Ramos (cell line): ENCODE data around the gene DBH.

Experiments
- in situ Hi-C: fragments of 300-500 bp; cut with MboI; formaldehyde crosslinking; loops from one replicate; pipeline ENCODE4 v1.14.3; 2022; ENCODE audit warnings: low sequenced_read_pairs; ENCODE audit not compliant: unreplicated experiment

Gene DBH

DNA sequence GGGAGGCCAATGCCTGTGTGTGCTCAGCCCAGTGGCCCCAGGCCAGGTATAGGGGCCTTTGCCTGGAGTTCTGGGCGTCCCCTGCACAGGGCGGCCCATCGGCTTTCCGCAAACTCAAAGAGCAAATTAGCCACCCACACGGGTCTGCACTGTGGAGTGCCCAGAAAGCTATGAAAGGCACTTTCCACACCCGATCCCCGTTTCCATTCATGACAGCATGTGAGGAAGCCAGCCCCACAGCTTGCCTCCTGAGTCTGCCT is 5.2 kb downstream of the DBH start:
- in situ Hi-C loops = no loop called here

DNA sequence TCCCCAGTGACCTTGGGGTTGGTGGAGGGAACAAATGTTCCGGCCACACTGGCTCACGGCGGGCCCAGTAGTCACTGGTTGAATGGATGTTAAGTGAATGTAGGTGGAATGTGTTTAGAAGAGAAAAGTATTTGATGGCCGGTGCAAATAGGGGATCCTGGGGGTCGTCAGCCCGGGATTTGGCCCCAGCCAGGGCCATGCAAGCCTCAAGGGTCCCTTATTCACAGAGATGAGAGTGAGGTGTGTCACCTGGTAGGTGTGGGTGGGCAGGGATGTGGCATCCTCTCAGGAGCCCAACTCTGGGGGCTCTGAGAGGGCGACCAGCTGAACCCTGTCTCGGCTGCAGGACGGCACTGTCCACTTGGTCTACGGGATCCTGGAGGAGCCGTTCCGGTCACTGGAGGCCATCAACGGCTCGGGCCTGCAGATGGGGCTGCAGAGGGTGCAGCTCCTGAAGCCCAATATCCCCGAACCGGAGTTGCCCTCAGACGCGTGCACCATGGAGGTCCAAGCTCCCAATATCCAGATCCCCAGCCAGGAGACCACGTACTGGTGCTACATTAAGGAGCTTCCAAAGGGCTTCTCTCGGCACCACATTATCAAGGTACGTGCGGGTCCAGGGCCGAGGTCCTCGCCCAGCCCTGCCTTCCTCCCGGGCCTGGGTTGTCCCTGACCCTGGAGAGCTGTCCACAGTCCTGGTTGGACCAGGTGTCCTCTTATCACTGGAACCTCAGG is 5.9 kb downstream of the DBH start:
- in situ Hi-C loops = no loop called here

DNA sequence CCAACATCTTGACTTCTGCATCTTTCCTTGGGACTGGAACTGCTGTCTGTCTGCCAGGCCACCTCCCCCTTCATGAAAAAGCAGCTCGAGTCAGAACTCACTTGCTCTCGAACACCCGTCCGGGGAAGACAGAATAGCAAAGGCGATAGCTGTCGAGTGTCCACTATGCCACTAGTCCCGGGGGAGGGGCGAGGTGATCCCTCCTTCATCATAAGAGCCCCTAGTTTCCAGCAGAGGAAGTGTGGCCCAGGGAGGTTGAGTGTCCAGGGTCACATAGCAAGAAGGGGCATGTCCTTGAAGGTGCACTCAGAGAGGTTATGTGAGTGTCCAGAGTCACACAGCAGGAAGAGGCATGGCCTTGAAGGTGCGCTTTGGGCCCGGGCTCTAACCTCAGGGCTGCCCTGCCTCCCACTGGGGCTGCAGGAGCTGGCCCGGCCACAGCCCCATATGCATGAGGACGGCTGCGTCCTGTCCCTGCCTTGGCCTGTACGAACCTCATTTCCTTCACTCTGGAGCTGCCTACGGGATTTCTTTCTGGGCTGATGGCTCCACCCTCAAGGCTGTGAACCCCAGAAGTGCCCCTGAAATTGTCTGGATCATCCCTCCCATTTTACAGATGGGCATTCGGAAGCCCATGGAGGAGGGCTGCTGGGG is 6.7 kb downstream of the DBH start:
- in situ Hi-C loops = no loop called here

DNA sequence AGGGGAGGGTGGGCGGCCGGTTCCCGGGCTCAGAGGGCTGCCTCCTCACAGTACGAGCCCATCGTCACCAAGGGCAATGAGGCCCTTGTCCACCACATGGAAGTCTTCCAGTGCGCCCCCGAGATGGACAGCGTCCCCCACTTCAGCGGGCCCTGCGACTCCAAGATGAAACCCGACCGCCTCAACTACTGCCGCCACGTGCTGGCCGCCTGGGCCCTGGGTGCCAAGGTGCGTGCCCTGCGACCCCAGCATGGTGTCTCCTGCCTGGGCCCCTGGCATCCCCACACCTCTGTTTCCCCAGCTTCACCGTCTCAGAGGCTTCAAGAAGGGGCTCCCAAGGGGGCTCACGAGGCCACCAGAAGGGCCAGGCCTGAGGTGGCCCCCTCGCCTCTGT is 7.2 kb downstream of the DBH start:
- in situ Hi-C loops = no loop called here

DNA sequence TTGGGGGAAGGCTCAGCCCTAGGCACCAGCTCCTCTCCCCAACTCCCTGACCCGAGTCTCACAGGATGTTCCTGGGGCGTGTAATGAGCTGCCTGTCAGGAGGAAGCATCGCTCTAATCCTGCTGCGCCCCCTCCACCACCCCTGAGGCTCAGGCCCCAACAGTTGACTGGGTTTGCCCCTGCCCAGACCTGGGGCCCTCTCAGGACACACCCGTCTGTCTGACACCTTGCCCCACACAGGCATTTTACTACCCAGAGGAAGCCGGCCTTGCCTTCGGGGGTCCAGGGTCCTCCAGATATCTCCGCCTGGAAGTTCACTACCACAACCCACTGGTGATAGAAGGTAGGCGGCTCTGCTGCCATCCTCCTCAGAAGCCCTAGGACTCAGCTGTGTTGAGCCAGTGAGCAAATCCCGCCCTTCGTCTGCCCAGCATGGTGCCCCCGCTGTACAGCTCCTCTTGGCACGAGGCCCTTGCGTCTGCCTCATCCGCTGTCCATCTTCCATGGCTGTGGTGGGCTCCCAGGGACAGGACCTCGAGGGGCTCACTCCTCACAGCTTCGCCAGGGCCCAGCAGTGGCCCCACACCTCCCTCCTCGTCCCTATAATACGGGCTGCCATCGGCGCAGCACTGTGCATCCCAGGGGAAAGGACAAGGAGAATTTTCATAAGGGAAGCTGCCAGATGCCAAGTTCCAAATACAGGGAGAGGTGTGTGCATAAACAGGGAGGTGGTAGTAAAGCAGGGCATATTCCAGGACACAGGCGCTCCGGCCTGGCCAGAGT is 8.0 kb downstream of the DBH start:
- in situ Hi-C loops = no loop called here

DNA sequence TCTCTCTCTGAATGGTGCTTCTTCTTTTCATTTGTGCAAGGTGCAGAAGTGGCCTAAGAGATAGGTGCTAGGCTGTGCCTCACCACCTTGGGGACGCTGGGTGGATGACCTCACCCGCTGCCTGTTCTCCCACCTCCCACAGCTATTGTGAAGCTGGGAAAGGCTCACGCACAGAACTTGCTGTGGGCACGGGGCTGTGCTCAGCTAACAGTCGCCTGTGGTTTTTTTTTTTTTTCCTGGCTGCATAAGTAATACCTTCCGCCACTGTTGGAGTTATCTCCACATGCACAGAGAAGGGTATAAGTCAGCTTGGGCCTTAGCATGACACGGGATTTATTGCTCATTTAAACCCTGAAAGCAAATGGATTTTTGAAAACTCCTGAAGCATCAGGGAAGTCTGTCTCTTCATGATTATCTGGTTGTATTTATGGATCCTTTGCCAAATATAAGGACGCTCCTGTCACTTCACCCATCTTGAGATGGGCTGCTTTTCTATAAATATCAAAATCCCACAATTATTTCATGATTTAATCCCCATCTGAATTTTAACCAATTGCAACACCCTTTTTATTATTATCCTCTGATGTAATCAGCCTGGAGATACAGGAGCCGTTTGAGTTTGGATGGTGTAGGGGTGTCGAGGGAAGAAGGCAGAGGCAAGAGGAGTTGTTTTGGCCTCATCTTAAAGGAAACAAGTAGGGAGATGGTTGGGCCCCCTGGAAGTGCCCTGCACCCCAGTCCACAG is 9.0 kb downstream of the DBH start:
- in situ Hi-C loops = no loop called here

DNA sequence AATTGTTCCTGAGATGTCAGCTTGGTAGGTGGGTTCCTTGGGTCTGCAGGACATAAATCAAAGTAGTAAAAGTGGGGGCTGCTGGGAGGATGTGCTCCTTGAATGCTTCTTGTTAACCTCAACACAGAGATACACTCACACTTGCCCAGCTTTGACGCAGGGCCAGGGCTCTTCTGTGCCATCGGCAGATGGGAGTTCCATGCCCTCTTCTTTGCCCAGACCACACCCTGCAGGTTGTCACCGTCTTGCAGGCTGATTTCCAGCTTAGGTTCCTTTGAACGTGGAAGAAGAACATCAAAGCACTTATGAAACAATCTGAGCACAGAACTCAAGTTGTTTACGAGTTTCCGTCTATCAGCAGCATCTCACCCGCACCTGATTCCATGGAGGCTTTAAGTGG is 11.0 kb downstream of the DBH start:
- in situ Hi-C loops = no loop called here

DNA sequence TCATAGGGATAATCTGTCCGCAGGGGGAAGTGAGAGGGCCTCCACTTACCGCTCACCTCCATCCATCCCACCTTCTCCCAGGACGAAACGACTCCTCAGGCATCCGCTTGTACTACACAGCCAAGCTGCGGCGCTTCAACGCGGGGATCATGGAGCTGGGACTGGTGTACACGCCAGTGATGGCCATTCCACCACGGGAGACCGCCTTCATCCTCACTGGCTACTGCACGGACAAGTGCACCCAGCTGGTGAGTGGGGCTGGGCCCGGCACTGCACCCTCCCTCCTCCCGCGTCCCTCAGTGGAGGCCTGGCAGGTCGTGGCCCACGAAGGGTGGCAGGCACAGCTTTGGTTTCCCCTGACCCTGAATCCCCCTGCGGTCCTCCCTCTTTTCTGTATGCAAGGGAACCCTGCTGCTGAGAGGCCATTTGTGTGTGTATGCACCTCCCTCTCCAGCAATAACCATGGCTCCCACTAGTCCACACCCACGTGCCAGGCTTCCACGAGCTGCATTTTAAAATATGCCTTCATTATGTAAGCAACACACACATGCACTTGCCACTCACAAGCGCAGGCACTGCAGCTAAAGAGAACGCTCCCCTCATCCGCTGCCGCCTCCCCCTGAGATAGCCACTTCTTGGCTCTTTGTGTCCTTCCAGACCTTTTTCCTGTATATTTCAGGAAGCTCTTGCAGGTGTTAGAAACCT is 11.8 kb downstream of the DBH start:
- in situ Hi-C loops = no loop called here

DNA sequence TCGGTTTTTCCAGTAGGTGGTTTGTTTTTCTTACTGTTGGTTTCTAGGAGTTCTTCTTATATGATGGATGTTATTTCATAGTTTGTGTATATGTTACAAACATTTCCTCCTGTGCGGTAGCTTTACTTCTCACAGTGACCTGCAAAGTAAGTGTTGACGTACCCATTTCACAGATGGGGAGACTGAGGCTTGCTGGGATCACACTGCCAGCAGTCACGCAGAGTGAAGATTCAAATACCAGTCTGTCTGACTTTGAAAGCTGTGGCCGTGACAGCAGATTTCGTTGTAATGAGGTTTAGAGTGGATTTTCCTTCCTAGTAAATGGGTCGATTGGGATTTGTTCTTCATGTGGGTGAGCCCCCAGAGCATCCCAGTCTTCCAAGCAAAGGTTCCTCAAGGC is 13.0 kb downstream of the DBH start:
- in situ Hi-C loops = no loop called here

DNA sequence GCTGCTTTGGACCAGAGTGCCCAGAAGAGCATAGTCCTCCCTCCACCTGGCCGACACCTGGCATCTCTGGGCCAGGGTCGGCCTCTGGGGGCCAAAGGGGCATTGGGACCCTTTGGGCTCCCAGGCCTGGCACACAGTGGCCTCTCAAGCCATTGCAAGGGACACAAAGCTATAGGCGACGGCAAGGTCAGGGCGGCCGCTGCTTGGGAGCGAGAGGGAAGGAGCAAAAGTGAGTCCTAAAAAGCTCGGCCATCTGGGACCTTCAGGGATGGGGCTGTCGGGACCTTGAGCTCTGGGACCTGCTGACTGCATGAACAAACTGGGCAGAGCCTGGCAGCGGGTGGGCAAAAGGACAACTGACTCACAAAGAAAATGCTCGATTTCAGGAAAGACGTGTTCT is 13.9 kb downstream of the DBH start:
- in situ Hi-C loops = no loop called here

DNA sequence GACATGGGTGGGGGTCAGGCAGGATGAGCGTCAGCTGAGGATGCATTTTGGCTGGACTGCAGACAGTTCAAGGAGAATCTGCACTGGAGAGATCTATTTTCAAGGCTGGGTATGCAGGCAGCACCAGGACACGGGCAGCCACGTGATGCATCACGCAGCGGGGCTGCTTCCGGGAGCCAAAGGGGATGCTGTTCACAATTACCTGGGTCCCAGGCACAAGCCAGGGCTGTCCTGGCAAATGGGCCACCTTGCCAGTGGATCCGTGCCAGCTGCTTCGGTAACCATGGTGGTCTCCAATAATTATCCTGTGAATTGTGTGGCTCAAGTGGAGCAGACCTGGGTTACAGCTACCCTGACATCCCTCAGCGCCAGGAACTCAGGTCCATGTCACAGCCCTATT is 17.5 kb downstream of the DBH start:
- in situ Hi-C loops = no loop called here

DNA sequence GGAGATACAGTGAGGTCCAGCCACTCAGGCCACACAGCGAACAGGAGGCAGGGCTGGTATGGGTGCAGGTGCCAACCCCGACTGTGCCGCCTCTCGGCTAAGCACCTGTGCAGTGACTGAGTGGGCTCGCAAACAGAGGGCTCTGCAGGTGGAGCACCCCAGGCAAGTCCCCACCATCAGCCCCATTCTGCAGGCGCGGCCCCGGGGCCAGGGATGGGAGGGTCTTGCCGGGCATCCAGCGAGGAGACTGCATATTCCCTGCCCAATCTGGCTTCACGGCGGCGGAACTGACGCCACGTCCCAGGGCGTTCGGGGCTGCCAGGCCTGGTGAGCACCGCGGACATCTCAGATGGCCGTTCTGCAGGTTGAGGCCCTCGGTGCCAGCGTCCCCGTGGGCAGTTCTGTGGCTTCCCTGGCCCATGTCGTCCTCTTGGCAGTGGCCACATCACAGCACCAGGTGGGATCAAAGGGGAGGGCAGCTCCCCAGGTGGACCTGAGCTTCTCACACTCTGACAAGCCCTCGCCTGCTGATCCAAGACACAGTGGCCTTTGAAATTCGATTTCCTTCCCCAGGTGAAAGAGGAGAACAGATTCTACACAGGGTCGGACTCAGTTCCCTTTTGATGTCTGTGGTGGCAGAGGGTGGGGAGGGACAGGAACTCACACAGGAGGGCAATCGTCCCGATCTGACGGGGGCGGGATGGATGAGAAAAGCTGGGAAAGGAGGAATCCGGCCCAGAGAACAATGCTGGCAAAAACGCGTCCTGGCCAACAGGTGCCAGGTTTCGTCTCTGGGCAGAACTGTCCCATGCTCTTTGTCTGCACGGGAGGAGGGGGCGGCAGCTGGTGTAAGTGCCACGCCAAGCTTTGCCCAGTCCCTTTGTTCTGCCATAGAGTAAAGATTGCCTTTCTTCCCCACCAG is 18.8 kb downstream of the DBH start:
- in situ Hi-C loops = no loop called here

DNA sequence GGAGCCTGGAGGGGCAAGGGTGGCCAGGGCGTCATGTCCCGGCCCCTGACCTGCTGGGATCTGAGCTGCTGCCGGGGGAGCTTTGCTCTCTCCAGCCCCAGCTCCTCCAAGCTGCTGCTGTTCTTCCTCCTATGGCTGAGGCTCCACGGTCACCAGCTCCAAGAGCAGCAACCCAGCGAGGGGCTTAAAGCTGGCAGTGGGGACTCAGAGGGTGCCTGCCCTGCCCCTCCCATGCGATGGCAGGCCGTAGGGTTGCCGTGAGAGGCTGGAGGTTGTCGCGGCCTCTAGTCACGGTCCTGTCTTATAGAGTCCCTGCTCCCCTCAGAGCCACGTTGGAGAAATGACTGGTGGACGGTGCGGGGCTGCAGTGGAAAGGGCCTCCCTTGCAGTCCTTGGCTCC is 19.5 kb downstream of the DBH start:
- in situ Hi-C loops = no loop called here

DNA sequence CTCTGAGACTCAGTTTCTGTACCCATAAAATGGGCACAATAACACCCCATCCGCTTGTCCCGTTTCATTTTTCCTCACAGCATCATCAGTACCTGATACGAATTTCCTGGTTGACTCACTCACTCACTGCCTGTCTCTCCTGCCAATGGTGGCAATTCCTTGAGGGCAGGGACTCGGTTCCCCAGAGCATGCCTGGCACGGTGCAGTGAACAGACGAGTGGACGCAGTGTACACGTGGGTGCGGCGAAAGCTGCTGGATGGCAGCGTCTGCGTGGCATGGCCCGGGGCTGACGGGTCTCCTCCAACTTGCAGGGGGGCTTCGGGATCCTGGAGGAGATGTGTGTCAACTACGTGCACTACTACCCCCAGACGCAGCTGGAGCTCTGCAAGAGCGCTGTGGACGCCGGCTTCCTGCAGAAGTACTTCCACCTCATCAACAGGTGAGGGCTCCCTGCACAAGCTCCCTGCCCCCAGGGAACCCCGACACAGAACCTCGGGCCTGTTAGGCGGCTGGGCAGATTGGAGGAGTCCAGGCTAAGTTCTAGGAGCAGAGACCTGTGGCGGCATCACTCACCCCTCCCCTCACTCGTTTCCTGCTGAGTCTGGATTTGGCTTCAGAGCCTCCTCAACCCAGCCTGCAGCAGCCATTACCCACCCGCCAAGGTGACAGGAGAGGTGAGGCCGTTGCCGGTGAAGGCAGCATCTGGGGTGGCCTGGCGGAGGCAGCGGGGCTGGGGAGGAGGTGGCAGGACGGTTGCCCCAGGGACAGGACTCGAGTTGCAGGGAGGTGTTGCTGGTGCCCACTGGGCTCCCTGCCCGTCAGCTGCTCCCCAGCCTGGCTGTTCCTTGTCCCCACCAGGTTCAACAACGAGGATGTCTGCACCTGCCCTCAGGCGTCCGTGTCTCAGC is 20.3 kb downstream of the DBH start:
- in situ Hi-C loops = no loop called here

DNA sequence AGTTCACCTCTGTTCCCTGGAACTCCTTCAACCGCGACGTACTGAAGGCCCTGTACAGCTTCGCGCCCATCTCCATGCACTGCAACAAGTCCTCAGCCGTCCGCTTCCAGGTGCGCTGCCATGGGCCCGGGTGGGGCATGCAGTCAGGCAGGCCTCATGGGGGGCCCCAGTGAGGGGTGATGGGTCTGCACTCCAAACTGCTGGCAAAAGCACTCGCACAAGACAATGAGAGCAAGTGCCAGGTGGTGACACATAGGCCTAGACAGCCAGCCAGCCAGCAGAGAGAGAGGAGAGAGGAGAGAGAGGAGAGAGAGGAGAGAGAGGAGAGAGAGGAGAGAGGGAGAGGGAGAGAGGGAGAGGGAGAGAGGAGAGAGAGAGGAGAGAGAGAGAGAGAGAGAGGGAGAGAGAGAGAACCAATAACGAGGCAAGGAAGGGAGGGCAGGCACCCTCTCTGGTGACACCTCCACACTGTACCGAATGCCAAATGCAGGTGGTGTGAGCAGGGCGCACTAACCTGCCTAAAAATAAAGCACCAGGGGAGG is 21.0 kb downstream of the DBH start:
- in situ Hi-C loops = no loop called here

DNA sequence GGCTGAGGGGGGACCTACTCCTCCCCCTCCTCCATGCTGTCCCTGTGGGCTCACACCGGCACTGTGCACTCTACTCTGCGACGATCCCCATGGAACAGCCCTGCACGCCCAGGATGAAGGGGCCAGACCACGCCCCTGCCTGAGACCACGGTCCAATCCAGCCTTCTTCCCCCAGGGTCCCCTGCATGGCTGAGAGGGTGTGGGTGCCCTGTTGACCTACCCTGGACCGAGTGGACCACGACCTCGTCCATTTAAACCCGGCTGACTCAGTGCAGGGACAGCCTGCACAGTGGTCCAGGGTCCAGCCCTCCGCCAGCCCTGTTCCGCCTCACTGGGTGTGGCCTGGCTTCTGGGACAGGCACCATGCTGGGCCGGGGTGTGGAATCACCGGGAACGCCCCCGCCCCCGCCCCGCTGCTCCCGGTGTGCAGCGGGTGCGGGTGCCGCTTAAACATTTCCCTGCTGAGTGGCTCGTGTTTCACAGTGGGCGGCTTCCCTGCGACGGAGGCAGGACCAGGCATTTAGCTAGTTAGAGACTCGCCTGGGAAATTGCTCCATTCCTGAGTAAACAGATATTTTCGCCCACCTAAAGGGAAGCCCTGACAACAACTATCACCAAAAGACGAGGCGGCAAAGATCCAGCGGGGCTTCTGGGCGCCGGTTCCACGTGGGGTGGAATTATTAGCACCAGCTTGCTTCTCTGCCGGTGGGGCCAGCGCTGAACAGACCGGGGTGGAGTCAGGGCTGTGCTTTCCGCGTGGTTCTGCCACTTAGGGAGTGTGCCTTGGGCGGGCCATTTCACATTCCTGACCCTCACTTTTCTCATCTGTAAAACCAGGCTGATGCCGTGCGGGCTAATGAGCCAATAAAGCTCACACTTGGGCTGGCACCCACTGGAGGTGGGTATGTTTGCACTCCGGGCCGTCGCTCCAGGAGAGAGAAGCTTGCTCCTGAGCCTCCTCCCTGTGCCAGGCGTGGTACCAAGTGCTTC is 22.6 kb downstream of the DBH start:
- in situ Hi-C loops = no loop called here

DNA sequence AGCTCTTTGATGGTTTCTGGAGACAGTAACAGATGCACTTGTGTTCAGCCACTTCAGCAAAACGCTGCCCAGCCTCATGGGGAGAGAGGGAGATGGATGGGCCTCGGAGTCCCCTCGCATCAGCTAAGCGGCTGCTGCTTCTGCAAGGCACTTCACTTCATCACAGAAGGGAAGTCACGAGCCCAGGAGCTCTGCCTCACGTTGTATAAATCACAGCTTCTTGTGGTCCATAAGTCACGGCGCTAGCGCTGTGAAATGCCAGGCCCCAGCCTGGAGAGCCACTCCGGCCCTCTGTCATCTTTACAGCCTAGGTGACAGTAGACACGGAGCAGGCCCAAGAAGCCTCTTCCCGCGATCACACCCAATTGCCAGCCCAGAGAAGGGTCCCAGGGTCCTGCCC is 23.4 kb downstream of the DBH start:
- in situ Hi-C loops = no loop called here
